Femur (tissue), 1 donor: ENCODE measurements around the gene SEPTIN8.

ENCODE experiments used
- DNase-seq: peaks from one replicate; pipeline ENCODE4 v3.0.0-alpha.2; 2017

Gene SEPTIN8

GRCh38 chr5:132781029-132781428, 4.0 kb upstream of the SEPTIN8 start:
- DNase-seq = no peak

DNA sequence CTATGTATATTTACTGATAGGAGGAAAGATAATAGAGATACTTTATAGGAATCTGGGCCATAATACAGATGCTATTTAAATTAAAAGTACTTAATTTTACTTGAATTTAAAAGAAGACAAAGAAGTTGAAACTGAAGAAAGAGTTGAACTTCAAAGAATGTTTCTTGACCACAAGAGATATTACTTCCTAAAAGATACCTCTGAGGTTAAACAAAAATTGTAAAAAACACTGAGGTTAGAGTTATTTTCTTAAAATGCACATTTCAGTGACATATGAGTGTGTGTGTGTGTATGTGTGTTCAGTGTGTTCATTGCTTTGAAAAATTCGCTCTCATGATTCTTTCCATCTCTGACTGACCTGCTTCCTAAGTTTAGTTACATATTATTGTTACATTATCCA, 3.5 kb upstream of the SEPTIN8 start:
- DNase-seq = no peak

DNA sequence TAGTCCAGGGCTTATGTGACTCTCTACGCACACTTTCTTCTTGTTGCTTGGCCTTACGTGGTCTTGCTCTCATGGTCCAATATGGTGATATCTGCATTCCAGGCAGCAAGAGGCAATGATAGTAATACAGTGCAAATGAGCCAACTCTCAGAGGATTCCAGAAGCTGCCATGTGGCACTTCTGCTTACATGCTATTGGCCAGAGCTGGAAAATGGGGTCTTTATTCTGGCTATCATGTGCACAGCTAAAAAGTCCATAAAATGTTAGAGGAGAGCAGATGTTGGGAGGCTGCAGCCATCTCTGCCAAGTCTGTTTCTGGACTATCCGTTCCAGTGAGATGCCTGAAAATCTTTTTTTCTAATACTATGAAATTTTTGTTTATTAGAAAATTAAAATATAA, 2.9 kb upstream of the SEPTIN8 start:
- no peak for DNase-seq

GRCh38 chr5:132778856-132779255, 1.8 kb upstream of the SEPTIN8 start:
- no peak for DNase-seq

- no peak for DNase-seq
Observed at GRCh38 chr5:132778129-132778528, 1.1 kb upstream of the SEPTIN8 start.

DNA sequence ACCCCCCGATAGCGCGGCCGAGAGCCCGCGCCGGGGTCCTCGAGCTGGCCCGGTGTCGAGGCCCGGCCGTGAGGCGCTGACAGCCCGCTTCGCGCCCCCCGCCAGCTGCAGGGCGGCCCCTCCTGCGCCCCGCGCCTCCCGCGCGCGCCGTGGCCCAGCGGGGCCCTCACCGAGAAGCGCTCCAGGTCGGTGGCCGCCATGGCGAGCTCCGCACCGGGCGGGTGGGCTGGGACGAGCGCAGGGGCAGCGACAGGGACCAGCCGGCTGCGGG, 166 bp downstream of the SEPTIN8 start:
- no peak for DNase-seq

- peak; percentile 67 for DNase-seq
Observed at GRCh38 chr5:132776131-132776937, 705 bp downstream of the SEPTIN8 start.

DNA sequence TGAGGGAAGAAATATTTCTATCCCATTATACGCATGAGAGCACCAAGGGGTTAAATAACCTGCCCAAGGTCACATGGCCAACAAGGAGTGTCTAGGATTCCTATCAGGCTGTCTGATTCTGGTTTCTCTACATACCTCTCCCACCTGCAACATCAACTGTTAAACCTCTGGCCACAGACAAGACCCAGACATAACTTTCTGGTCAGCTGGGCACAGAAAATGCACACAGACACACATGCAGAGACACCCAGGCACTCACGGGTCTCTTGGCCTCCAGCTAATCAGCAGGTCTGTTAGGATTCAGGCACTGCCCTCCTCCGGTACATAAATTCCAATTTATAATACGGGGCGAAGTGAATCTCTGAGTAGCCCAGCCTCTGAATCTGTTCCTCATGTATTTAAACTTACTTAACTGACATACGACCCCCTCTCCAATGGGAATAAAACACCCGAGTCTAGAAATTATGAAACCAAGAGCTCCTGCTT, 1.5 kb downstream of the SEPTIN8 start:
- DNase-seq = no peak

GRCh38 chr5:132774896-132775295, 2.1 kb downstream of the SEPTIN8 start:
- DNase-seq = no peak

DNA sequence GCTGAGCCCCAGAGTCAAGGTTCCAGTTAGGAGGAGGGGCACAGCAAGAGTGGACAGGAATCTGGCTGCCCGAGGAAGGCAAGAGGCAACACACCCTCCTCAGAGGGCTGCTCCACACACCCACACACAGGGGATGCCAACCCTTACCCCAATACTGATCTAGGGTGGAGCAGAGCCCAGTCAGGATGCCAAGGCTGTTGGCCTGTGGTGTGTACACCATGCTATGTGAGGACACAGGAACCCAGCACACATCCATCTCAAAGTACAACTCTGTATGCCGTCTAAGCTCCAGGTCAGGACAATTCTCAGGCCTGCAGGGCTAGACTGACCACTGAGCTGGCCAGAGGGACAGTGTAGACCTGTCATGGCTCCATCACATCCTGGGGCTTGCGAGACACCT, 2.6 kb downstream of the SEPTIN8 start:
- no peak for DNase-seq

DNA sequence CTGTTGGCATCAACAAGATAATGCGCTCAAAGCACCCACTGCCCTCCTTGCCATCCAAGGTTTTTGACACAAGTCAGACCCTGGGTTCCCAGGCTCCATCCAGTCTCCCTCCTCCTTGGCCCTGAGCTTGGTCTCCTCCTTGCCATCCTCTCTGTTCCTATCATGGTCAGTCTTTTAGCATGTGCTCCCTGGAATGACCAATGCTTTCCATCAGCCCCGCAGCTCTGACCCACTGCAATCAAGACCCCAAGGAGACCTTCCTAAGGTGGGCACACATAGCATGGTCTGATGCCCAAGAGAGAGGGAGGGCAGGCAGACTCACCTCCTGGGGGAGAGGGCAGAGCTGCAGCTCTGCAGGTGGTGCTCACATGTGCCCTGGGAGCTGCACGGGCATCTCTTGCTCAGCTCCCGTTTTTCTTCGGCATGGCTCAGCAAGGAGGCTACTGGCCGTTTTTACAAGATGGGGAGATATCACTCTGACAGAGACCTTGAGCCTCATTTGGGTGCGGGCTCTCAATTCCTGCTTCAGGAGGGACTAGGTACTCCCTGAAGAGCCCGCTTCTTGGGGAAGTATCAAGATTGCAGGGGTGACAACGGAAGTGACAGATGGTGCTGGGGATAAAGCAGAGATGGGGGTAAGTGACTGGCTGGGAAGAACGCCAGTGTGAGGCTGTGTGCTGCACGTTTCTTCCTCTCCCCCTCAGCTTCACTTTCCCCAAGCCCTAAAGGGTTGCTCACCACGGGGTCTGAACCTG, 3.3 kb downstream of the SEPTIN8 start:
- no peak for DNase-seq

GRCh38 chr5:132773114-132773513, 3.9 kb downstream of the SEPTIN8 start:
- no peak for DNase-seq

GRCh38 chr5:132772291-132773070, 4.6 kb downstream of the SEPTIN8 start:
- no peak for DNase-seq

DNA sequence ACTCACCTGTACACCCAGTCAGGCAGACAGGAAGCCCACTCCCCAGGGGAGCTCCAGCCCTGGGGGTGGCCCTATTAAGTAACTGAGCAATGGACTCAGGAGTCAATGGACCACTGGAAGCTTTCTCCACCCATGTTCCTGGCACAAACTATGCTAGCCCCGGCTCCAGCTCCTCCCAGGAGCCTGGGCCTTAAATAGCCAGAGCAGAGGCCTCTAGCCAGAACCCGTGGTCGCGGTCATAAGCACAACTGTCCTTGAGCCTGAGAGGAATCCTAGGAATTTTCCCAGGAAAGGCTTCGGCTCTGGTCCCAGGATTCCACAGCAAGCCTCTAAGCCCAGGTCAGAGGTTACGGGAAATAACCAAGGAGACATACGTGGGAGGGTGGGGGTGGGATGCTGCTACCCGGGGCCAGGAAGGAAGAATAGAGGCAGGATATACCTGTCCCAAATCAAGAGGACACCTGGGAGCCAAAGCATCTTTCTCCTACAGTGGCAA, 5.5 kb downstream of the SEPTIN8 start:
- DNase-seq = no peak

- no peak for DNase-seq
Observed at GRCh38 chr5:132770476-132771159, 6.4 kb downstream of the SEPTIN8 start.

DNA sequence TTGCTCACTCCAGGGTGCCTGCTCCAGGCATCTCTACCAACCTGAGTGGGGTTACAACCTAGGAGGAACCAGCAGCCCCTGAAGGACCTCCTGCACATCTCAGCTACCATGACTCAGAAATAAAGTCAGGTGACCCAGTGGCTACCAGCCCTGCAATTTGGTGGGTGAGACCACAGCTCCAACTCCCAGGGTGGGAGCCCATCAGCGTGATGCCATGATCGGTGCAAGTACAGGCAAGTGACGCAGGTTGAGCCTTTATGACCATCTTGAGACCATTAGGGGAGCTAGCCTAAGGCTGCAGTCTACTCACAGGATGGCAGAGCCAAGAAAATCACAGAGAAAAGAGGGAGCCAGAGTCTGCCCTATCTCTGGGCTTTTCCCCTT, 8.6 kb downstream of the SEPTIN8 start:
- no peak for DNase-seq

- no peak for DNase-seq
Observed at GRCh38 chr5:132767150-132767549, 9.9 kb downstream of the SEPTIN8 start.

- DNase-seq = no peak
Observed at GRCh38 chr5:132766806-132767055, 10.3 kb downstream of the SEPTIN8 start.

DNA sequence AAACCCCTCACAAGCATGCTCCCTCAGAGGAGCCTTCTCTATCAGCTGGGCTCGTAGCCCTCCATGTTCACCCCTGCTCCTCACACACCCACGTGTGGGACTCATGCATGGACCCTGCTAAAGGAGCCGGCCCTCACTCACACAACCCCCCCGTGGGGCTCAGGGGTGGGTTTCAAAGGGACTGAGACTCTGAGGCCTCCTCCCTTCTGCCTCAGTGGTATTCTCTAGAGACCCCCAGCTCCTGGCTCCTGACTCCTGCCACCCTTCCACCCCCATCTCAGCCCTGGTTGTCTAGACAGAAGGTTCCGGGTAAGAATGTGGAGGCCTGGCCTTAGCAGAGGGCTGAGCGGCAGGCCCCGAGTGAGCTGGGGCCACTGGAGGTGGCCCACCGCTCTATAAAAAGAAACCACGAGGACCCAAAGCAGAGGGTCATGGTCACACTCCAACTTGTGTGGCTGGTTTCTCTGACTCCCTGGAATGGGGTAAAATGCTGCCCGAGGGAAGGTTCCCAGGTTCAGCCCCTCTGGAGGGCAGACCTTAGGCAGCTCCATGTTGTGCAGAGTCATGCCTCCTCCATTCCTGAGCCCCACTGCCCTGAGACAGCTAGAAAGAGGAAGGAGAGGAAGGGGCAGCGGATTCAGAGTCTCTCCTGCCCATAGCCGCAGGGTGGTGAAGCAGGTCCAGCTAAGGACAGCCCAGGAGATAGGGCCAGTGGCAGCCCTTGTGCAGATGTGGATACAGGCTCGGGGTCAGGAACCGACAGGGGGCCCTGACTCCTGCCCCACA, 10.8 kb downstream of the SEPTIN8 start:
- no peak for DNase-seq

- no peak for DNase-seq
Observed at GRCh38 chr5:132765311-132766019, 11.6 kb downstream of the SEPTIN8 start.

DNA sequence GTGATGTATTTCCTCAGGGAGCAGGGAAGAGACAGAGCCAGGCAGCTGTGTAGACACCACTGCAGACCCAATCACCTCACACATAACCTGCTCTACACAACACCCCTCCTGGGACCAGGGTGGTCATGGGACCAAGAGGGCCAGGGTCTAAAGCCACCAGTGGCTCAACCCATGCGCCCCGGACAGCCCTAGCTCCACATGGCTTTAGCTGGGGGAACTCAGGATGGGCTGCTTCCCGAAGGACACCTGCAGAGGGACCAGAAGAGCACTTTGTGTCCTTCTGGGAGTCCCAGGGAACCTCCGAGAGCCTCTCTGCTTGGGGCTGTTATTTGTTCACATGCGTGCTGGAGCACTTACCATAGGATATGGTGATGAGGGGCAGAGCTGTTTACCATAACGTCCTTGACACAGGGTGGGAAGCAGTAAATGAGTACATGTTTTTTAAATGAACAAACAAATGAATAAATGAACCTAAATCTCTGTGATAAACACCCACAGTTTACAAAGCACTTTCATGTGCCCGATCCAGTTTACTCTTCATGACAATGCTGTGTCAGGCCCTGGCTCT, 12.3 kb downstream of the SEPTIN8 start:
- no peak for DNase-seq
